DLD1 (cell line): Measurements from ENCODE around the gene COL5A1.

ENCODE experiments used
- in situ Hi-C: cut with HindIII; loops from 2 replicates; pipeline ENCODE4 v1.10.0; 2017; ENCODE audit warnings: low sequenced_read_pairs

The COL5A1 gene

DNA sequence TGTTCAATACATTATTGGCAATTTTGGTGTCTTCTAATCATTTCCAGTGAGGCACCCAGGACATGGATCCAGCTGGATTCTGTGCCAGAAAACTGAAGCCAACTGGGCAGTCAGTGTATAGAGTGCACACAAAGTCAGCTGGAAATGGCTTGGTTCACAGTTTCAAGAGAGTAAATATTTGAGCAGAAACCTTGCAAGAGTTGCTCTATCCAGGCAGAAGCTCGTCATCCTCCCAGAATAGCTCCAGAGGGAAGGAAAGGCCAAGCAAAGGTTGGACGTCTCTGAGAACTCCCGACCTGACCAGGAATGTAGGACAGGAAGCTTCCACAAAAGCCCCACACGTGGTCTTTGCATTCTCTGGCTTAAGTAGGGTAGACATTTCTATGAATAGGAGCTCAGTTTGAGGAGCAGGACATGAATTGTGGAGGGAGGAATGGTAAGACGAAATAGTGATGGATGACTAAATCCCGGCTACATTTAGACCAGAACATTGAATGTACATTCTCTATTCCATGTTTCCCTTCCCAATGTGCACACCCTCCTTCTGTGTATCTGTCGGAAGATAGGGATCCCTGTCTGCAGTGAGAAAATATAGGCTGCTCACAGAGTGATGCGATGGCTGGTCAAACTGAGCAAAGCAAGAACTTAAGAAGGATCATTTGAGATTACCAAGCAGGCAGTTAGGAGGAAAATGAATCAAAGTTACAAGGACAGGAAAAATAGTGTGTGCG, 166.3 kb downstream of the COL5A1 start:
- in situ Hi-C loops = no loop called here

DNA sequence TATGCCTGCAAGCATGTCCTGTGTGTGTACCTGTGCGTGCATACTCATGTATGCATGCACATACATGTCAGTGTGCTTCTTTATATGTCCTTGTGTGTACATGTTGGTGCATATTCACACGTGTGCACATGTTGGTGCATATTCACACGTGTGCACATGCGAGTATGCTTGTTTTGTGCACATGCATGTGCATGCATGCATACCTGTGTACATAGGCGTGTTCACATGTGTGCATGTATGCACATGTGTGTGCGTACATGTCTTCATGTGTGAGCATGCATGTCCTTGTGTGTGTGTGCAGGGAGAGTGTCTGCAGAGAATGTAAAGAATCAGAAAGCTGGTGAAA, 166.8 kb downstream of the COL5A1 start:
- in situ Hi-C loops = no loop called here

DNA sequence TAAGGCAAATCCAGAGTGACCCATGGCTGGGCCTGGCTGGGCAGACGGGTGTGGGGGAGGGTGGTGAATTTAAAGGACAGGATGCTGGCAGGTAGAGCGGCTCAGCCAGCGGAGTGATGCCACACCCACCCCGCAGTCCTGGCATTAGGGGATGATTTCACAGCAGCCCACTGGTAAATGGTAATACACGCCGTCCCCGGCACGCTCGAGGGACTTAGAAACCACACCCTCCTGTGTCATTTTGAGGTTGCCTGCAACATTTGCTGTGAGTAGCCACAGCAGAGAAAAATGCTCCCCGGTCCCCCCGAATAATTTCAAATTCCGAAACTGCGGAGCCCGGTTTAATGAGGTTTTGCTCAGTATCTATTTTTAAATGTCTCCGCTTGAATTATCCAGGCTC, 167.7 kb downstream of the COL5A1 start:
- in situ Hi-C loops = no loop called here

DNA sequence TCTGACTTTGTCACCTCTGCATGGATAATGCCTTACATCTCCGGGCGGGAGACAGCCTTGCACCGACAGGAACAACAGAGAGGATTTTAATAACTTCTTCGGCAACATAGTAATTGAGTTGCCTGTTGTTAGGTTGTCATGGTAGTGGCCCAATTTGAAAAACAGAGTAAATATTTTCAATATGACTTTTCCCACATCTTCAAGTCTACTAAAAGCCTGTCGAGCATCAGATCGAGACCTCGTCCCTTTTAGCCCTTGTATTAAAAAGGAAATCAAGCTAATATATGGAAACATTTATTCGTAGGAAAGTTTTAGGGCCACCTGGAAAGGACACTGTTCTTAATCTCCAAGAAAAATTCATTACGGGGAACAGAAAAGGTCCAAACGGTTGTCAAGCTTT, 168.2 kb downstream of the COL5A1 start:
- in situ Hi-C loops = no loop called here

DNA sequence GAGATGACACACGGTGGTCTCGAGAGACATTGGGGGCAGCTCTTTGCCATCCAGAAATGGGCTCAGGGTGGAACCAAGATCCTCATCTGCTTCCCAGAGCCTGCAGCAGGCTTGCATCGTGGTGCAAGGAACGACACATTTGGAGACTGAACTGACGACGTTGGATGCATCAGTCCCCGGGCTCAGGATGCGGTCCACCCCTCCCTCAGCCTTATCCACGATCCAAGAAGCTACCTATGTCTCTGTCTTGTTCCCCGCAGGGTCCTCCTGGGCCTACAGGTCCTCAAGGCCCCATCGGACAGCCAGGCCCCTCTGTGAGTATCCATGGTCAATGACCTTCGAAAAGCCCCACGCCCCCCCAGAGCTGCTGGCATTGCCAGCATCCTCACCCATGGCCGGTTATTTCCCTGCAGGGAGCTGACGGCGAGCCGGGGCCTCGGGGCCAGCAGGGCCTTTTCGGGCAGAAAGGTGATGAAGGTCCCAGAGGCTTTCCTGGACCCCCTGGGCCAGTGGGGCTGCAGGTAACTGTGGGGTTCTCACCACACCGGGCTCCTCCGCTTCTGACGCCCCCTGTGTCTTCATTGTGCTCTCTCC, 169.6 kb downstream of the COL5A1 start:
- in situ Hi-C loops = no loop called here

DNA sequence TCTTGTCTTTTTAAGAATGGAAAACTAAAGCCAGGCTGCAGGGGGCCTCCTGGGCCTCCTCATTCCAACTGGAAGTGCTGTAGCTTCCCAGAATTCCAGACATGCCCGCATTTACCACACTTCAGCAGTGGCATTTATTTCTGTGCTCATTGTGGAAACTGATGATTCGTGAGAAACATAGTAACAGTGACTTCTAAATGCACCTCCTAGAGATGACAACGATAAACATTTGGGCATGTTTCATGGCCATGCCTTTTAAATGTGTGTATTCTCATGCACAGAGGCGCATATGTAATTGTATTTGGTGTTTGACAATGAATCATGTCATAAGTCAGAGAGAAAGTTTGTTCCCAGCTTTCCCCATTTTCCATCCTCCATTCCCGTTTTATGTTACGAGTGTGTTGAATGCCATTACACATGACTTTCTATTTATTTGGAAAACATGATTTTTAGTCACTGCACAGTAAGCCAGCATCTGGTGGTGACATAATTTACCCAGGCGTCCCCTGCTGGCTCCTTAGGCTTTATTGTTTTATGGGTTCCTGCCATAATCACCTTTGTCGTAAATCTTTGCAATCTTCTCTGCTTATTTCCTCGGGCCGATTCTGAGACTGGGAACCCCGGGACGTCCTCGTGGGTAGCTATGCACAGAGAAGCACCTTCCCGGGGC, 170.2 kb downstream of the COL5A1 start:
- in situ Hi-C loops = no loop called here

DNA sequence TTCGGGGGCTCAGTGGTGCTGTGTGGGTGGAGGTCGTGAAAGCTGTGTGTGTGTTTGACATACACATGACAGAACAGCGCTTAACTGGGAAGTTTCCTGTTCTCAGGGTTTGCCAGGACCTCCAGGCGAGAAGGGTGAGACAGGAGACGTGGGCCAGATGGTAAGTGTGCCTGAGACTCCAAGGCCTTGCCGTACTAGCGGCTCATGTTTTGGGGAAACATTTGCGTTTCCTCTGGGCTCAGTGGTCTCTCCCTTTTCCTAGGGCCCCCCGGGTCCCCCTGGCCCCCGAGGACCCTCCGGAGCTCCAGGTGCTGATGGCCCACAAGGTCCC, 170.7 kb downstream of the COL5A1 start:
- in situ Hi-C loops = no loop called here

DNA sequence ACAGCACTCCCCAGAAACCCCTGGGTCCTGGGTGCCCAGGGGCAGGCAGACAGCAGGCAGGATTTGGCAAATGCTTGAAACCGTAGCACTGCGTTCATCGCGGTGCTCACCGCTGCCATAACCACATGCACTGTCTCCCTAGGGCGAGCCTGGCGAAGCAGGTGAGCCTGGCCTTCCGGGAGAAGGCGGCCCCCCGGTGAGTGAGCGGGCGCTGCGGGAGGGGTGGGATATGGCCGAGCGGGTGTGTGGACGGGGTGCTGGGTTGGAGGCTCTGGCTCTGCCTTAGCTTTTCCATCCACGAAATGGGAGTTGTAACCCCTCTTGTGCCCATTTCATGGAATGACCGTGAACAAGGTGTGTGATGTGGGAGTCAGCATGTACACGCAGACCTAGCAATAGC, 172.2 kb downstream of the COL5A1 start:
- in situ Hi-C loops = no loop called here

DNA sequence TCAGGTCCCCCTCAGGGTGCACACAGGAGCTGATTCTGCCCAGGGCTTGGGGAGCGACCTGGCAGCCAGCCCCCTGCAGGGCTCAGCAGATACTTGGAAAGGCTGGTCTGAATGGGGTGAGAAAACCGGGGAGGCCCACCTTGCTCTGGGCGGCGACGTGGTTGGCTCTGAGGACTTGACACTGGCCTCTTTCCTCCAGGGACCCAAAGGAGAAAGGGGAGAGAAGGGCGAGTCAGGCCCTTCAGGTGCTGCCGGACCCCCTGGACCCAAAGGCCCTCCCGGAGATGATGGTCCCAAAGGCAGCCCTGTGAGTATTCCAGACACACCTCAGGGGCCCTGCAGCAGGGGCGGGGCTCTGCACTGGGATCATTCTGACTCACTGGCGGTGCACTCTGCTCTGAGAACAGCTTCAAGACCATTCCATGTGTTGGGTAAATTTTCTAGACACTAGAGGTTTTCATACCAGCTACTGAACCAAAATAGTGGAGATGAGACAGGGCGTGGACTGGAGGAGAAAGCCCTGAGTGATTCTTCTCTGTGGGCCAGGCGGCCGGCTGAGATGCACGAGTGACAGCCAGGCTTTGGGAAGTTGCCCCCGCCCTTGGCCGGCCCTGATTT, 173.1 kb downstream of the COL5A1 start:
- in situ Hi-C loops = no loop called here

DNA sequence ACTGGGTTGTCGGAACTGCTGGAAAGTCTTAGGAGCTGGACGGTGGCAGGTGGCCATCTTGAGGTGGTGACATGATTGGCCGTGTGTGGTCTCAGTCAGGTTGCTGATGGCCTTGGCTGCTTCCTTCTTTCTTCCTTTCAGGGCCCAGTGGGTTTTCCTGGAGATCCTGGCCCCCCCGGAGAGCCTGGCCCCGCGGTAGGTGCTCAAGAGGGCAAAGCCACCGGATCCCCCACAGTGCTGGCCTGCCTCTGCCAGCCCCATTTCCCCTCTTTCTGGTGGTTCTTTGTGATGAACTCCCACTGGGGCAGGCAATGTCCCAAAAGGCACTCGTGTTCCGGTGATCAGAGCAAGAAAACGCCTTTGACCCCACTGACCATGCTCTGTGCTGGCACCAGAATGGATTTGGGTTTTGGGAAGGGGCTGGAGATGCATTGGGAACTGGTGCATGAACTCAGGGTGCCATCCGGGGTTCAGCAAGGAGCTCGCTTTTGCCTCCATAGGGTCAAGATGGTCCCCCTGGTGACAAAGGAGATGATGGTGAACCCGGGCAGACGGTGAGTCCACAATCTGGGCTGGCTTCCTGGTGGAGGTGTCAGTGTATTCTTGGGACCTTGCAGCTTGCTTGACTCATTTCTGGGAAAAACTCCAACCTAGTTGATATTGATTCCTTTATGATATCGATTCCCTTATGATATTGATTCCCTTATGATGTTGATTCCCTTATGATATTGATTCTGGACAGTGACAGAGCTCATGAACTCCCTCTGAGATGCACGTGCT, 174.0 kb downstream of the COL5A1 start:
- in situ Hi-C loops = no loop called here

DNA sequence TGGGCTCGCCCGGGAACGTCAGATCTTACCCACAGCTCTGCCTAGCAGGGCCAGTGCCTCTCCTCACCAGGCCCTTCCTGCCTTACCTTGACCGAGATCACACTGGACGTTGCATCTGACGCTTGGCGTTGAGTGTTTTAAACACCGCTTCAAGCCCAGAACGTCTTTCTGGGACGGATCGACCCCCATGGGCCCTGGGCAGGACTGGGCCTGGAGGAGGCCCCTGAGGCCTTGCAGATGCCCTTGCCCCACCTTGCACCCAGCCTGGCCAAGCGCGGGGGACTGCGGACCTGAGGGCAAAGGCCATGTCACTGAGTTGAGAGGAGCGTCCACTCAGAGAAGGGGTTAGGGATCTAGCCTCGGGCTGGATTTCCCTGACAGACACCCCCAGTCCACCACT, 174.7 kb downstream of the COL5A1 start:
- in situ Hi-C loops = no loop called here

DNA sequence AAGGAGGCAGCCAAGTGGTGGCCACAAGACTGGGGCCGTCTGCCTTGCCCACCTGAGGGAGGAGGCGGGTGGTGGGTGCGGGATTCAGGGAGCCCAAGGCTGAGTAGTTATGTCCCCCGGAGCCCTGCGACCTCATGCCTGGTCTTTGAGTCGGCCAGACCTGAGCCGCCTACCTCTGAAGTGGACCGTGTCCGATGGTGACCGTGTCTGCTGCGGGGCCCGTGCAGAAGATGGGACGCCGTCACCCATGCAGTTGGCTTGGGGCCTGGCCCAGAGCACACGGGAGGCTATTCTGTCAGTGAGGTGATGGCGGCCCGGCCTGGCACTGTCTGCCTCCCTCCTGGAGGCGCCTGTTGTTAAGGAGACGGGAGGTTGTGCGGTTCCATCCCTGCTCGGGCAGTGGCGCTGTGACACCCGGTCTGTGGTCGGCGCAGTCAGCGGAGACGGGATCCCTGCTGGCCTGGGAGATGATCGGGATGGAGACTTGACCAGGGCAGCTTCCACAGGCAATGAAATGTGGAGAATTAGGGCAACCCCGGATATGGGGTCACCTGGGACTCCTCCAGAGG, 176.5 kb downstream of the COL5A1 start:
- in situ Hi-C loops = no loop called here

DNA sequence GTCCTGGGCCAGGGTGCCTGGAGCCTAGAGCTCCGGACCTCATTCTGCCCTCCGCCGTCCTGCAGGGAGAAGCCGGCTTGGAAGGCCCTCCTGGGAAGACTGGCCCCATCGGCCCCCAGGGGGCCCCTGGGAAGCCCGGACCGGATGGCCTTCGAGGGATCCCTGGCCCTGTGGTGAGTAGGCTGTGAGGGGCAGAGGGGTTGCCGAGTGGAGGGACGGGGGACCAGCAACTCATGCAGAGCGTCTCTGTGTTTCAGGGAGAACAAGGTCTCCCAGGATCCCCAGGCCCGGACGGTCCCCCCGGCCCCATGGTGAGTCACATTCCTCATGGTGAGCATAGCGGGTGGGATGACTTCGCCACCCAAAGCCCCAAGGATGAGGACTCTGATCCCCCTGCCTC, 177.0 kb downstream of the COL5A1 start:
- in situ Hi-C loops = no loop called here

DNA sequence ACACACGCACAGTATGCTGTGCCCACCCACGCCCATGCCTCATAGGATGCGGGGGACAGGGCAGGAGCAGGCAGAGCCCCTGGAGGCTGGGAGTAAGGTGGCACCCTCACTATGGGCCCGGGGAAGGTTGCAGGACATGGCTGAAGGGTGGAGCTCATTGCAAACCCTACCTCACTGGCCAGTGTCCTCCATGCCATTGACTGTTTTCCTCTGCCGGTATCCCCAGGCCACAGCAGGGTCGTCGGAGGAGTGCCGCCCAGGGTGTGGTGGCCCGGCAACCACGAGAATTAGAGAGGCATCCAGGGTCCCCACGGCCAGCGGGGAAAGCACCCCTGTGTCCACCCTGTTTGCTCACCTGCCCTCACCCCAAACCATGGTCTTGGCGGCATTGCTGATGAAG, 179.3 kb downstream of the COL5A1 start:
- in situ Hi-C loops = no loop called here

DNA sequence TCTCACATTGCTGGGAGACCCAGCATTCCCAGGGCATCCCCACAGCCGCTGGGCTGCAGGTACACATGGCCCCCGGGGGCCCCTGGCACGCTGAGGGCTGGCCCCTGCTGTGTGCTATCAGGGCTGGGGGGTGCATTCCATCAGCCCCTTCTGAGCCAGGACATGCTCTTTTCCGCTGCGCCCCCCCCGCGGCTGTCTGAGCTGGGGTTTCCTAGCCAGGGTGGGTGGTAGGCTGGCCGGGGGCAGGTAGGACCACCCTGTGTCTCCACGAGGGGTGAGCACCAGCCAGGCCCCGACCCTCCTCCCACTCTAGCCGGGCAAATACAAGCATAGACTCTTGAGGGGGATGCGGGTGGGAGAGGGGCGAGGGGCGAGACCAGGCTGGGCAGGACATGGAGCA, 180.9 kb downstream of the COL5A1 start:
- in situ Hi-C loops = no loop called here

DNA sequence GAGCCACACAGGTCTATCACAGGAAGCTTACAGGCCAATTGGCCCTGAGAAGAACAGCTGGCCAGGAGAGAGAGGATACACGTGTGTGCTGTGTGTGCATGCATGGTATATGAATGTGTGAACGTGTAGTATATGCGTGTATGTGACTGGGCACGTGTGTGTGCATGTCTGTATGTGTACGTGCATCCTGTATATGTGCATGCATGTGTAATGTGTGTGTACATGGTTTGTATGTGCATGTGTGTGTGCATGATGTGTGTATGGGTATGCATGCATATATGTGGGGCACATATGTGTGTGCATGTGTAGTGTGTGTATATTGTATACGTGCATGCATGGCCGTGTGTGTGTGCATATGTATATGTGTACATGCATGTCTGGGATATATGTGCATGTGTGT, 182.0 kb downstream of the COL5A1 start:
- in situ Hi-C loops = no loop called here

DNA sequence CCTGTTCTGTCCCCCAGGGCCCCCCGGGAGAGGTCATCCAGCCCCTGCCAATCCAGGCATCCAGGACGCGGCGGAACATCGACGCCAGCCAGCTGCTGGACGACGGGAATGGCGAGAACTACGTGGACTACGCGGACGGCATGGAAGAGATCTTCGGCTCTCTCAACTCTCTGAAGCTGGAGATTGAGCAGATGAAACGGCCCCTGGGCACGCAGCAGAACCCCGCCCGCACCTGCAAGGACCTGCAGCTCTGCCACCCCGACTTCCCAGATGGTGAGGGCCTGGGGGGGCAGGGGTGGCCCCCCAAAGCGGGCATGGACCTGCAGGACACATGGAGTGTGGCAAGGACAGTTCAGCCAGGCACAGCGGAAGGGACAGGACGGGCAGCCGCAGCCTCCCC, 183.0 kb downstream of the COL5A1 start:
- in situ Hi-C loops = no loop called here

DNA sequence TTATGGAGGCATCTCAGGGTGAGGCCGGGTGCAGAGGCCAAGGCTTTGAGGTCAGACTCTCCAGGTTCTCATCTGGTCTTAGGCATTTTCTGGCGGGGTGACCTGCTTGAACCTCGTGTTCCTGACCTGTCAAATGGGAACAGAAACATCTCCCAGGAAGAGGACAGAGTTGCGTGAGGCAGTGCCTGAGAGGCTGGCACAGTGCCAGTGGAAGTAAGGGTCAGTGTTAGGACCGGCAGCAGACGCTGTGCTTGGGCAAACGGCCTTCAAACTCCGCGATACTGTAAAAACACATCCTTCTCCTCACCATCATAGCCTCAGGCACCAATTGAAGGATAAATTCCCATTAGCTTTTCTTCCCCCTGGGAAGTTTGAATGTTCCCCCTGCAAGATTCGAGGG, 183.4 kb downstream of the COL5A1 start:
- in situ Hi-C loops = no loop called here

DNA sequence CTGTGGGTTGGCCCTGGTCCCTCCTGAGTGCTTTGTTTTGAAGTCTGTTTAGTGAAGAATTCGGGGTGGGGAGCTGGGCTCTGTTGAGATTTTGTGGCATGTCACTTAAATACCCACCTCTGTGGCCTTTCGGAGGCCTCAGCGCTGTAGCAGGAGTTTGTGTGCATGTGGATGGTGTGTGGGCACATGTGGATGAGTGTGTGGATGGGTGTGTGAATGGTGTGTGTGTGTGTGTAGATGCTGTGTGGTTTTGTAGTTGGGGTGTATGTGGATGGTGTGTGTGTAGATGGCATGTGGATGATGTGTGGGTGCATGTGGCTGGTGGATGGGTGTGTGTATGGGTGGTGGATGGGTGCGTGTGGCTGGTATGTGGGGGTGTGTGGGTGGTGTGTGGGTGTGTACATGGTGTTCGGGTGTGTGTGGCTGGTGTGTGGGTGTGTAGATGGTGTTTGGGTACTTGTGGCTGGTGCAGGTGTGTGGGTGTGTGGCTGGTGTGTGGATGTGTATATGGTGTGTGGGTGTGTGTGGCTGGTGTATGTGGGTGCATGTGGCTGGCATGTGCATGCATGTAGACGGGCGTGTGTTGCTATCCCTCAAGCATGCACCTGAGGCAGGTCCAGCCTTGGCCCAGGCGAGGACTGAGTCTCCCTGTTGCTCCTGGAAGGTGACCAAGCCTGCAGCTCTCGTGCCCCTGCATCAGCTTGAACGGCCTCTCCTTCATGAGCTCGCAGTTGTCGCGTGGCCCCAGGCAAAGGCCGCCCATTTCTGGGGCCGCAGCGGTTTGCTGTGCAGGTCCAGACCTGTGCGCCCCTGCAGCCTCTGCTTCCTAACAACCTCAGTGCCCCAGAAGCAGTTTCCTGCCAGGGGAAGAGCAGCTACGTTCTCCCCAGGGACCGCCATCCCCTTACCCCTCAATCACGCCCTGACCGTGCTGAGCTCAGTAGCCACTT, 185.0 kb downstream of the COL5A1 start:
- in situ Hi-C loops = no loop called here

DNA sequence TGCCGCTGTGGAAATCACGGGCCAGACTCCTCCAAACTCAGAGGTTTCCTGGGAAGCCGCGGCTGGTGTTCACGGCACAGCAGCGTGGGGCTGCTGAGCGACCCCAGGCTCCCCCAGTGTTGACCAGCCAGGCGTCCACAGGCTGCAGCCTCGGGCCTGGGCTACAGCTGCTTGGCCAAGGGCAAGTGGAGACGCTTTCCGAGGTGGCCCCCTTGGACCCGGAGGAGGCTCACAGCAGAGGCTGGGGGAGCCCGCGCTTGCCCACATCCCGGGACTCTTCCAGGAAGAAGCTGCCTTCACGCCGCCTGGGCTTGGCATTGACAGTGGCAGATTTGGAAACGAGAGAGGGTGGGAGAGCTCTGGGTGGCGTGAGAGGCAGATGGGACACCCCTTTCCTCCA, 186.0 kb downstream of the COL5A1 start:
- in situ Hi-C loops = no loop called here
